Activated B cell treated with CpG ODN at 0.5 μM for 24 hours (primary cell): ENCODE measurements around the gene MSH3. TPM values are rescaled to one million over a fixed set of nuclear protein-coding genes. Genes with fewer than 3 reads are reported as not detected.

Experiments
- ATAC-seq: fragments of 200-7000 bp; cut with Tn5 transposase; one replicate; pipeline ENCODE4 v1.10.0; 2021; ENCODE audit warnings: low read depth, mild to moderate bottlenecking, moderate library complexity
- CTCF ChIA-PET: fragments of 350-600 bp; sonication (Branson Sonifier 250); formaldehyde crosslinking; loops from one replicate; lab custom pipeline; 2021; ENCODE audit warnings: antibody characterized with exemption; lab: Charles Lee
- POLR2A ChIA-PET: fragments of 350-600 bp; sonication (Branson Sonifier 250); formaldehyde crosslinking; loops from one replicate; lab custom pipeline; 2021; ENCODE audit warnings: antibody characterized with exemption; lab: Charles Lee
- DNase-seq: peaks from one replicate; pipeline ENCODE4 v3.0.0; 2022
- H3K27ac Mint-ChIP-seq: one replicate; pipeline ENCODE4 v1.8.0; 2020; ENCODE audit warnings: mixed read lengths
- H3K27me3 Mint-ChIP-seq: one replicate; pipeline ENCODE4 v1.8.0; 2021; ENCODE audit warnings: mixed read lengths
- H3K36me3 Mint-ChIP-seq: one replicate; pipeline ENCODE4 v1.8.0; 2021; ENCODE audit warnings: low read depth, mixed read lengths
- H3K4me1 Mint-ChIP-seq: one replicate; pipeline ENCODE4 v1.8.0; 2021; ENCODE audit warnings: mixed read lengths
- H3K4me3 Mint-ChIP-seq: one replicate; pipeline ENCODE4 v1.8.0; 2020; ENCODE audit warnings: mild to moderate bottlenecking, mixed read lengths
- H3K9me3 Mint-ChIP-seq: one replicate; pipeline ENCODE4 v1.8.0; 2020; ENCODE audit warnings: mixed read lengths
- intact Hi-C: fragments of 100-400 bp; cut with micrococcal nuclease; formaldehyde crosslinking; loops from one replicate; pipeline ENCODE4 v1.15.1; 2024
- total RNA-seq: library from RNA; stranded (reverse); gene quantifications from 2 replicates; pipeline ENCODE4 v1.2.3, GENCODE V29; 2022
- TF ChIP-seq, protein P1 (sequence below): fragments of 200-600 bp; IDR thresholded peaks from one replicate; pipeline ENCODE4 v1.8.0; 2022; ENCODE audit warnings: antibody characterized with exemption, mild to moderate bottlenecking

The MSH3 gene
- total RNA-seq, 1 donor from 2014 or later: 24.0 TPM

DNA sequence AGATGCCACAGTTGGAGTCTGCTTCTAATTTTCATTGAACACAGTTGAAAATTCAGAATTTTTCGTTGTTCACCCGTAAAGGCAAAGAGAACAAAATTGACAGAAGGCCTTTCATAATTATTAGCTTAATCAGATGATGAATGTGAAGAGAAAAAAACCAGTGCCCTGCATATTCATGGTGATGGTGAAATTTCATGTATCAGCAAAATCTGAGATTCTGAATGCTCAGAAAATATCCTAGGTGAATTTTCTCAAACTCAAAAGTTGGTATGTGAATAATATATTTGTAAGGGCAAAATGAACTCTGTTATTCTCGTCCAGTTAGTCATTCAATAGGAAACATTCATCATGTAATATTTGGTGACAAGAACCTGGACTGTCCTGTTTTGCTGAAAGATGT, 136.2 kb downstream of the MSH3 start:
- H3K36me3 Mint-ChIP-seq: peaks cover 35% of the 10 kb centered on the region
- DNase-seq (no peak), ATAC-seq (no peak)
- no peak overlapping the region for H3K27ac Mint-ChIP-seq
- intact Hi-C loops: no loop called here
- H3K9me3 Mint-ChIP-seq: no peaks in the 10 kb centered on the region
- POLR2A ChIA-PET: no interaction called here
- CTCF ChIA-PET: no interaction called here
- no peaks in the 10 kb centered on the region for H3K4me1 Mint-ChIP-seq
- no peaks in the 10 kb centered on the region for H3K27me3 Mint-ChIP-seq
- no peak overlapping the region for H3K4me3 Mint-ChIP-seq
- TF ChIP-seq, protein P1, sequence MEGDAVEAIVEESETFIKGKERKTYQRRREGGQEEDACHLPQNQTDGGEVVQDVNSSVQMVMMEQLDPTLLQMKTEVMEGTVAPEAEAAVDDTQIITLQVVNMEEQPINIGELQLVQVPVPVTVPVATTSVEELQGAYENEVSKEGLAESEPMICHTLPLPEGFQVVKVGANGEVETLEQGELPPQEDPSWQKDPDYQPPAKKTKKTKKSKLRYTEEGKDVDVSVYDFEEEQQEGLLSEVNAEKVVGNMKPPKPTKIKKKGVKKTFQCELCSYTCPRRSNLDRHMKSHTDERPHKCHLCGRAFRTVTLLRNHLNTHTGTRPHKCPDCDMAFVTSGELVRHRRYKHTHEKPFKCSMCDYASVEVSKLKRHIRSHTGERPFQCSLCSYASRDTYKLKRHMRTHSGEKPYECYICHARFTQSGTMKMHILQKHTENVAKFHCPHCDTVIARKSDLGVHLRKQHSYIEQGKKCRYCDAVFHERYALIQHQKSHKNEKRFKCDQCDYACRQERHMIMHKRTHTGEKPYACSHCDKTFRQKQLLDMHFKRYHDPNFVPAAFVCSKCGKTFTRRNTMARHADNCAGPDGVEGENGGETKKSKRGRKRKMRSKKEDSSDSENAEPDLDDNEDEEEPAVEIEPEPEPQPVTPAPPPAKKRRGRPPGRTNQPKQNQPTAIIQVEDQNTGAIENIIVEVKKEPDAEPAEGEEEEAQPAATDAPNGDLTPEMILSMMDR: no peak

- intact Hi-C loops: no loop called here
- H3K4me3 Mint-ChIP-seq: no peak overlapping the region
- CTCF ChIA-PET: no interaction called here
- H3K9me3 Mint-ChIP-seq: no peaks in the 10 kb centered on the region
- no peak for ATAC-seq
- no peaks in the 10 kb centered on the region for H3K4me1 Mint-ChIP-seq
- POLR2A ChIA-PET: no interaction called here
- H3K36me3 Mint-ChIP-seq: peaks cover 49% of the 10 kb centered on the region
- no peak for DNase-seq
- no peaks in the 10 kb centered on the region for H3K27me3 Mint-ChIP-seq
- TF ChIP-seq, protein P1: no peak
- H3K27ac Mint-ChIP-seq: no peak overlapping the region
Observed at GRCh38 chr5:80793354-80793753, 138.9 kb downstream of the MSH3 start.

DNA sequence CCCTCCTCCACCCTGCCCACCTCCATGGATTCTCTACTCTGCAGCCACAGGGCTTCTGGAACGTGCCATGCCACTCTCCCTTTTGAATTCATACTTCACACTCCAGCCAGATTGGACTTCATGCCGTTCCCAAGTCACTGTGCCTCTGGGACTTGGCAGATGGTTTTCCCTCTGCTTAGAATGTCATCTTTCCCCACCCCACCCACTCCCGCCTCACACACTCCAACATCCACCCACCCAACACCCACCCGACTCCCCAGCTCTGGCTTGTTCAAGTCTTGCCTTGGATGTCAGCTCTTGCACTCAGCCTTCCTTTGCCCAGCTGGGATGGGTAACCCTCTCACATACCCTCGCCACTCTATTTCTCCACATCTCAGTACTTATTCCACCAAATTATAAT, 142.4 kb downstream of the MSH3 start:
- Mint-ChIP-seq H3K9me3 (no peaks in the 10 kb centered on the region), H3K36me3 (peaks cover 50% of the 10 kb centered on the region), H3K4me3 (no peak overlapping the region), H3K4me1 (no peaks in the 10 kb centered on the region), H3K27me3 (no peaks in the 10 kb centered on the region), H3K27ac (no peak overlapping the region)
- intact Hi-C loops: no loop called here
- POLR2A ChIA-PET: no interaction called here
- CTCF ChIA-PET: no interaction called here
- TF ChIP-seq, protein P1: no peak
- ATAC-seq: no peak
- DNase-seq: no peak

DNA sequence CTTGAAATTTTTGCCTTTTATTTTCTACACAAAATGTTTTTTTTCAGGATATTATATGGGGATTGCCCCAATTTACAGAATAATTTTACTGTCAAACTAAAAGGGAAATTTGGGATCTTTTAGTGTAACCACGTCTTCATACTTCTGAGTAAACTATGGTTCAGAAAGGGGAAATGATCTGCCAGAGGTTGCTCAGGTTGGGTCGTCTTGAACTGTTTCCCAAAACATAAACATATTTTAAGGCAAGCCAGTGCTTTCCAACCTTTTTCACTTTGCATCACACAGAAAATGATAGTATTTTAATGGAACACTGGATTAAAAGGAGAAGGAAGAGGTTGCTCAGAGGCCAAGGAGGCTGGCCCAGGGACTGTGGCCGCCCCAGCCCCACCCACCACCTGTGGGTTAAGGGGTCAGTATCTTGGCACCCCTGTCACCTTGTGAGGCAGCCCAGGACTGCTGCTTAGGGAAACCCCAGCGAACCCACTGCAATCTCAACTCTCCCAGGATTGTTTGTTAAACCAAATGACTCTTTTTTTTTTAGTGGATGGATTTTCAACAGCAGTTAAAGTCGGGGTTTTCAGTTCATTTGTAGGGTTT, 143.1 kb downstream of the MSH3 start:
- Mint-ChIP-seq H3K9me3 (no peaks in the 10 kb centered on the region), H3K4me3 (no peak overlapping the region), H3K4me1 (no peaks in the 10 kb centered on the region), H3K27ac (no peak overlapping the region), H3K36me3 (peaks cover 50% of the 10 kb centered on the region), H3K27me3 (no peaks in the 10 kb centered on the region)
- intact Hi-C loops: no loop called here
- ChIA-PET CTCF (no interaction called here), POLR2A (no interaction called here)
- TF ChIP-seq, protein P1: no peak
- DNase-seq (no peak), ATAC-seq (no peak)

GRCh38 chr5:80798166-80798565, 143.7 kb downstream of the MSH3 start:
- POLR2A ChIA-PET: no interaction called here
- CTCF ChIA-PET: no interaction called here
- TF ChIP-seq, protein P1: no peak
- peaks cover 55% of the 10 kb centered on the region for H3K36me3 Mint-ChIP-seq
- no peak overlapping the region for H3K4me3 Mint-ChIP-seq
- peaks cover 4% of the 10 kb centered on the region for H3K9me3 Mint-ChIP-seq
- H3K27ac Mint-ChIP-seq: no peak overlapping the region
- intact Hi-C loops: no loop called here
- no peak for ATAC-seq
- no peak for DNase-seq
- H3K4me1 Mint-ChIP-seq: no peaks in the 10 kb centered on the region
- no peaks in the 10 kb centered on the region for H3K27me3 Mint-ChIP-seq
